GM23248 (cell line): ENCODE data around the gene FBN1. TPM values are rescaled to one million over a fixed set of nuclear protein-coding genes. Genes with fewer than 3 reads are reported as not detected.

Source experiments
- DNase-seq: peaks from one replicate; pipeline ENCODE4 v3.0.0-alpha.2; 2015
- H2AFZ ChIP-seq: fragments of 200-600 bp; sonication (generic); 2 replicates; pipeline ENCODE4 v1.6.1; 2016; ENCODE audit warnings: antibody characterized with exemption
- H3F3A ChIP-seq: fragments of 200-600 bp; sonication (generic); 2 replicates; pipeline ENCODE4 v1.6.1; 2016; ENCODE audit warnings: mild to moderate bottlenecking, antibody characterized with exemption, mixed run types; ENCODE audit not compliant: insufficient read depth
- H3K27ac ChIP-seq: fragments of 200-600 bp; sonication (generic); 2 replicates; pipeline ENCODE4 v1.5.1; 2016; ENCODE audit warnings: mild to moderate bottlenecking
- H3K27me3 ChIP-seq: fragments of 200-600 bp; sonication (generic); replicated peaks from 2 replicates; pipeline ENCODE4 v1.6.1; 2016; ENCODE audit warnings: mild to moderate bottlenecking; ENCODE audit not compliant: insufficient read depth
- H3K36me3 ChIP-seq: fragments of 200-600 bp; sonication (generic); 2 replicates; pipeline ENCODE4 v1.6.1; 2016; ENCODE audit warnings: low read depth, mild to moderate bottlenecking
- H3K4me1 ChIP-seq: fragments of 200-600 bp; sonication (generic); 2 replicates; pipeline ENCODE4 v1.6.1; 2016; ENCODE audit warnings: mild to moderate bottlenecking; ENCODE audit not compliant: insufficient read depth
- H3K4me2 ChIP-seq: fragments of 200-600 bp; sonication (generic); one replicate; pipeline ENCODE4 v1.6.1; 2016; ENCODE audit warnings: mild to moderate bottlenecking; ENCODE audit not compliant: unreplicated experiment
- H3K4me3 ChIP-seq: fragments of 200-600 bp; sonication (generic); 2 replicates; pipeline ENCODE4 v1.5.1; 2016; ENCODE audit warnings: mild to moderate bottlenecking
- H3K79me2 ChIP-seq: fragments of 200-600 bp; sonication (generic); 2 replicates; pipeline ENCODE4 v1.6.1; 2016; ENCODE audit warnings: mild to moderate bottlenecking; ENCODE audit not compliant: insufficient read depth
- H3K9ac ChIP-seq: fragments of 200-600 bp; sonication (generic); 2 replicates; pipeline ENCODE4 v1.6.1; 2016; ENCODE audit warnings: mild to moderate bottlenecking
- H3K9me2 ChIP-seq: fragments of 200-600 bp; sonication (generic); 2 replicates; pipeline ENCODE4 v1.6.1; 2016; ENCODE audit warnings: mixed run types, mild to moderate bottlenecking, moderate library complexity; ENCODE audit not compliant: insufficient read depth
- H3K9me3 ChIP-seq: fragments of 200-600 bp; sonication (generic); one replicate; pipeline ENCODE4 v1.6.1; 2017; ENCODE audit warnings: low read depth
- H4K20me1 ChIP-seq: fragments of 200-600 bp; sonication (generic); 2 replicates; pipeline ENCODE4 v1.6.0; 2016; ENCODE audit not compliant: insufficient read depth
- EZH2 ChIP-seq: fragments of 200-600 bp; sonication (generic); IDR thresholded peaks from 2 replicates; pipeline ENCODE4 v1.6.1; 2018; ENCODE audit warnings: antibody characterized with exemption, mild to moderate bottlenecking; ENCODE audit not compliant: insufficient read depth, poor library complexity, severe bottlenecking
- EZH2phosphoT487 ChIP-seq: fragments of 200-600 bp; sonication (generic); IDR thresholded peaks from 2 replicates; pipeline ENCODE4 v1.6.1; 2018; ENCODE audit warnings: antibody characterized with exemption, moderate library complexity, mild to moderate bottlenecking, low read depth; ENCODE audit not compliant: insufficient read depth
- WGBS, 2 experiments: methylation state at CpG; one replicate each; pipeline ENCODE4 v1.1.6; 2015 to 2017; ENCODE audit warnings: low lambda C conversion rate in 2 of 2, low coverage in 1 of 2; ENCODE audit errors: missing lambda C conversion rate in 2 of 2; 5-methylcytosine and 5-hydroxymethylcytosine counted together
- in situ Hi-C: fragments of 300-500 bp; cut with MboI; formaldehyde crosslinking; loops from 2 replicates; pipeline ENCODE4 v1.15.0; 2020
- polyA plus RNA-seq: library from polyadenylated mRNA; unstranded; fragments of >200 nt; fragmentation: Nextera tagmentation; extraction: Ambion mirVana; gene quantifications from 2 replicates; pipeline ENCODE4 v1.2.1, GENCODE V29; 2016
- total RNA-seq: library from RNA; depleted of rRNA; stranded (reverse); fragments of >200 nt; shearing (Covaris generic); gene quantifications from 2 replicates; pipeline ENCODE4 v1.2.3, GENCODE V29; 2014

FBN1 gene
- total and polyA plus RNA-seq, 2 experiments from 2014 or later, result 374 to 1,478 TPM

DNA sequence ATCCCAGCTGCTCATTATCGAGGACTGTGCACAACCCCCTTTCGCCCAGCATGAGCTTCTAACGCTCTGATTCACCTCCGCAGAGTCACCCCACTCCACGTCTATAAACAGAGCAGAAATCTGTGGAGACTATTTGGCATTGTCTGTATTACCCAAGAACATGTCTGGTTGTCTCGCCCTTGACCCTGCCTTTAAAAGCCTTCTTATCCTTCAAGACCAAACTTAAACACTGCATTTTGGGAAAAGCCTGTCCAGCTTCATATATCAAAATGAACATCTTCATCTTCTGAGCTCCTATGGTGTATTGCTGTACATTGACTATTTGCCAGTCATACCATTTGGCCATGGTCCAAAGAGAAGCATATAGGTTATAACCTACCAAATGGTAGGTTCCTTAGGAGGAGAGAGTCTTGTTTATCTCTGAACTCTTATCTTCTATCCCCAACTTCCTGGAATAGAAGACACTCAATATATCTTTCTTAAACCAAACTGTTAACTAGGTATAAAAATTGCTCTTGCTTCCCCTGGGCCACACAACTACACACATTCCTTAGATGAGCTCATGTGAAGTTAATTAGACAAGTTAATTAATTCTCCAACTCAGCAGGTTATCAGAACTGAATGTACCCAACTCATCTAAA, 90.1 kb downstream of the FBN1 start:
- no peaks in the 10 kb centered on the region for H3K9me3 ChIP-seq
- 1 to 5% methylated on average over 6 of the region's 6 CpGs for WGBS, 2 experiments
- peak overlapping the region; percentile 9; the same call in 1 of the 2 replicates for H3K4me3 ChIP-seq
- H3F3A ChIP-seq, result peaks cover 97% of the 10 kb centered on the region
- peak overlapping the region; percentile 92 for H3K27ac ChIP-seq
- in situ Hi-C loops, result no loop called here
- peak overlapping the region; percentile 70 for H3K9ac ChIP-seq
- H2AFZ ChIP-seq, result no peak overlapping the region
- no peaks in the 10 kb centered on the region for H3K9me2 ChIP-seq
- TF ChIP-seq EZH2phosphoT487 (no peak), EZH2 (no peak)
- no peaks in the 10 kb centered on the region for H3K27me3 ChIP-seq
- peaks cover 96% of the 10 kb centered on the region for H3K79me2 ChIP-seq
- DNase-seq, result peak; percentile 97
- H3K36me3 ChIP-seq, result peaks cover 22% of the 10 kb centered on the region
- H3K4me2 ChIP-seq, result peak overlapping the region; percentile 69
- H3K4me1 ChIP-seq, result peaks cover 83% of the 10 kb centered on the region
- H4K20me1 ChIP-seq, result no peaks in the 10 kb centered on the region

DNA sequence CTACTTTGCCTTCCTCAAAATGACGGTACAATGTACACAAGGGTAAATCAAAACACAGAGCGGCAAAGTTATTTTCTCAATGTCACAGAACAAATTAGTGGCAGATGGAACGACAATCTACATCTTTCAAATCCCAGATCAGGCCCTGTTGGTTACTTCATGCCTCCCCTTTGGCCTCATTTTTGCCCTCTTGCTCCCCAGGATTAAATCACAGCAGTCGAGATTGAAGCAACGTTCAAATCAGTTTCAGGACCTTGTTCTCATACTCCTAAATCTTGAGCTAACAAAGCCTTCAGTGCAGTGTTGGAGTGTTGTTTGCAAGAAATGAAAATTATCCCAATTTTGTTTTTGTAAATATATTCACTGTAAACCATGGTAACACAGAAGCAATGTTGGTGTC, 91.4 kb downstream of the FBN1 start:
- Histone ChIP-seq H3K9me2 (no peaks in the 10 kb centered on the region), H3K27me3 (no peaks in the 10 kb centered on the region), H3K4me2 (peak overlapping the region; percentile 69), H3K9ac (peak overlapping the region; percentile 70), H3K4me3 (peak overlapping the region; percentile 45), H3K36me3 (peaks cover 28% of the 10 kb centered on the region), H3K4me1 (peaks cover 71% of the 10 kb centered on the region), H3K79me2 (peaks cover 98% of the 10 kb centered on the region), H2AFZ (no peak overlapping the region), H4K20me1 (no peaks in the 10 kb centered on the region), H3F3A (peaks cover 95% of the 10 kb centered on the region), H3K9me3 (no peaks in the 10 kb centered on the region), H3K27ac (peak overlapping the region; percentile 92)
- 26 to 32% methylated on average over 5 of the region's 5 CpGs for WGBS, 2 experiments
- in situ Hi-C loops, result no loop called here
- no peak for TF ChIP-seq EZH2phosphoT487
- no peak for TF ChIP-seq EZH2
- DNase-seq, result no peak

DNA sequence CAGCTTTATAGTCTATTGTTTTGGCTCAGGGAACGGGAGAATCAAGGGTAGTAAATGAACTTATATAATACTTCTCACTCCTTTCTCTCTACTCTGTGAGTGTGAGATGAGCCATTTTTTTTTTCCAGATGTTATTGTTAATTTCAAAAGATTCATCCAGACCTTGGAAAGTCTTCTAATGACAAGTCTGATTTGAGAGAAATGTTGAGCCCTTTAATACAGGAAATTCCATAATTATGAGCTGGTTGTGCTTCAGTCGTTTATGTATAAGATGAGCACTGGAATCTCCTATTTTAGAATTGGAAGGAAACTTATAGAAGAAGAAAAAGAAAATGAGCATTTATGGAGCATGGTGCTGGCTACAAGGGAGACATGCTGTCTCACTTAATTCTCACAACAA, 92.0 kb downstream of the FBN1 start:
- in situ Hi-C loops, result no loop called here
- peaks cover 33% of the 10 kb centered on the region for H3K36me3 ChIP-seq
- H2AFZ ChIP-seq, result no peak overlapping the region
- H3K27me3 ChIP-seq, result no peaks in the 10 kb centered on the region
- H3K4me3 ChIP-seq, result peak overlapping the region; percentile 45
- H3K79me2 ChIP-seq, result peaks cover 98% of the 10 kb centered on the region
- DNase-seq, result peak; percentile 68
- no peaks in the 10 kb centered on the region for H3K9me2 ChIP-seq
- H4K20me1 ChIP-seq, result no peaks in the 10 kb centered on the region
- H3F3A ChIP-seq, result peaks cover 95% of the 10 kb centered on the region
- H3K4me1 ChIP-seq, result peaks cover 66% of the 10 kb centered on the region
- H3K9me3 ChIP-seq, result no peaks in the 10 kb centered on the region
- H3K9ac ChIP-seq, result peak overlapping the region; percentile 70
- peak overlapping the region; percentile 69 for H3K4me2 ChIP-seq
- H3K27ac ChIP-seq, result peak overlapping the region; percentile 92
- no peak for TF ChIP-seq EZH2phosphoT487
- TF ChIP-seq EZH2, result no peak
- WGBS, 2 experiments, result 0% methylated on average over 2 of the region's 2 CpGs

DNA sequence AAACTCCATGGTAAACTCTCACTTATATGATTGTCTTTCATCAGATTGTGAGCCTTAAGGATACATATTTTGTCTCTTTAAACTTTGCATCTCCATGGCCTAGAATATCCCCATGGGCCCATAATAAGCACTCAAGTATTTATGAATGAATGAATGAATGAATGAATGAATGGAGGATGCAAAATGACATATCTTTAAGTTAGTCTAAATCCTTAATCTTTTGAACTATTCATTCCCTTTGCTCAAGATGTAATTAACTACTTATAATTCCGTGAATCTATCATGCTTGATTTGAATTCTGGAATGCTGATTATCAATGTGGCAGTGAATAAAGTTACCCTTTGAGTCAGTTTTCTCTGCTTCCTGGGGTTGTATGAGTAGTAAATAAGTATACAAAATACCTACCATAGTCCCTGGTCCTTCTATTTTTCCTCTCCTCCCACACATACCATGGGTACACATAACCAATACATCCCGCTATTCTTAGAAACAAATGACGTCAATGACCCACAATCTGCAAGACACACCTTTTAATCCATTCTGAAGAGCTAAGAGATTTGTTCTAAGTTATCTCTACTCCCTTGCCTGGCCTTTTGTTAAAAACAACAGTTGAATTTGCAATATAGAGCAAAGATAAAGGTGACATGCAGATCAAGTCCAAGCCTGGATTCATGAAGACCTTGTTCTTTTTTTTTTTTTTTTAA, 94.5 kb downstream of the FBN1 start:
- H3K4me3 ChIP-seq, result no peak overlapping the region
- H3K9ac ChIP-seq, result no peak overlapping the region
- H3K4me1 ChIP-seq, result peaks cover 69% of the 10 kb centered on the region
- no peak overlapping the region for H2AFZ ChIP-seq
- peak overlapping the region; percentile 92 for H3K27ac ChIP-seq
- no peaks in the 10 kb centered on the region for H4K20me1 ChIP-seq
- in situ Hi-C loops, result no loop called here
- no peaks in the 10 kb centered on the region for H3K9me3 ChIP-seq
- peaks cover 98% of the 10 kb centered on the region for H3K79me2 ChIP-seq
- H3F3A ChIP-seq, result peaks cover 95% of the 10 kb centered on the region
- peaks cover 23% of the 10 kb centered on the region for H3K36me3 ChIP-seq
- H3K27me3 ChIP-seq, result no peaks in the 10 kb centered on the region
- no peak overlapping the region for H3K4me2 ChIP-seq
- TF ChIP-seq EZH2 (no peak), EZH2phosphoT487 (no peak)
- H3K9me2 ChIP-seq, result no peaks in the 10 kb centered on the region
- 97 to 98% methylated on average over 3 of the region's 3 CpGs for WGBS, 2 experiments
- no peak for DNase-seq
